GM12865 (cell line): ENCODE results near the gene SMCO3.

Experiments used
- DNase-seq: peaks from one replicate; pipeline ENCODE4 v3.0.0; 2010; ENCODE audit warnings: low read depth
- H3K4me3 ChIP-seq: 2 replicates; pipeline ENCODE4 v1.5.1; 2011; ENCODE audit warnings: mild to moderate bottlenecking, low read depth, low read length, control low read depth
- TF ChIP-seq, protein P1 (sequence below): IDR thresholded peaks from 2 replicates; pipeline ENCODE4 v1.5.1; 2011; ENCODE audit warnings: low read length, control low read depth, low read depth, inconsistent platforms; ENCODE audit not compliant: insufficient read depth; ENCODE audit errors: missing control alignments

Gene SMCO3

GRCh38 chr12:14834509-14834908, 20.5 kb upstream of the SMCO3 start:
- H3K4me3 ChIP-seq: no peak overlapping the region
- DNase-seq: no peak
- TF ChIP-seq, protein P1, sequence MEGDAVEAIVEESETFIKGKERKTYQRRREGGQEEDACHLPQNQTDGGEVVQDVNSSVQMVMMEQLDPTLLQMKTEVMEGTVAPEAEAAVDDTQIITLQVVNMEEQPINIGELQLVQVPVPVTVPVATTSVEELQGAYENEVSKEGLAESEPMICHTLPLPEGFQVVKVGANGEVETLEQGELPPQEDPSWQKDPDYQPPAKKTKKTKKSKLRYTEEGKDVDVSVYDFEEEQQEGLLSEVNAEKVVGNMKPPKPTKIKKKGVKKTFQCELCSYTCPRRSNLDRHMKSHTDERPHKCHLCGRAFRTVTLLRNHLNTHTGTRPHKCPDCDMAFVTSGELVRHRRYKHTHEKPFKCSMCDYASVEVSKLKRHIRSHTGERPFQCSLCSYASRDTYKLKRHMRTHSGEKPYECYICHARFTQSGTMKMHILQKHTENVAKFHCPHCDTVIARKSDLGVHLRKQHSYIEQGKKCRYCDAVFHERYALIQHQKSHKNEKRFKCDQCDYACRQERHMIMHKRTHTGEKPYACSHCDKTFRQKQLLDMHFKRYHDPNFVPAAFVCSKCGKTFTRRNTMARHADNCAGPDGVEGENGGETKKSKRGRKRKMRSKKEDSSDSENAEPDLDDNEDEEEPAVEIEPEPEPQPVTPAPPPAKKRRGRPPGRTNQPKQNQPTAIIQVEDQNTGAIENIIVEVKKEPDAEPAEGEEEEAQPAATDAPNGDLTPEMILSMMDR: no peak

- no peak for DNase-seq
- no peak overlapping the region for H3K4me3 ChIP-seq
- TF ChIP-seq, protein P1: no peak
These were observed 20.0 kb upstream of the SMCO3 start for GRCh38 chr12:14833952-14834351.

GRCh38 chr12:14833336-14833735, 19.4 kb upstream of the SMCO3 start:
- no peak overlapping the region for H3K4me3 ChIP-seq
- TF ChIP-seq, protein P1: no peak
- no peak for DNase-seq

DNA sequence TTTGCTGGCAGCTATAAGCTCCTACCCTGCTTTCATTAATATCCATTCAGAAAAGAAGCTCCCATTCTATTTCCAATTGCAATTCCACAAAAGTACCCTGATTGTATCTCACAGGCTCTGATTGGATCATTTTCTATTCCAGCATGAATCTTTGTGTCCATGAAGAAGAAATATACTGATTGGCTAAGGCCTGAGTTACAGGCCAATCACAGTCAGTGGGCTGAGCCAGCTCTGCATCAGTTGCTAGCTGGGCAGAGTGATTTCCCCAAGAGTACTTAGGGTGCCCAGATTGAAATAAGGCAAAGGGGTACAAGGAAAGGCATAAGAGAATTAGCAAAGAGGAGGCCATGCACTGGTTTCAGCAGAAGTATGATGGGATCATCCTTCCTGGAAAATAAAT, 14.9 kb upstream of the SMCO3 start:
- TF ChIP-seq, protein P1: no peak
- peak; percentile 42 for DNase-seq
- no peak overlapping the region for H3K4me3 ChIP-seq

- TF ChIP-seq, protein P1: no peak
- no peak overlapping the region for H3K4me3 ChIP-seq
- DNase-seq: no peak
These were observed 13.1 kb upstream of the SMCO3 start for GRCh38 chr12:14827043-14827442.

DNA sequence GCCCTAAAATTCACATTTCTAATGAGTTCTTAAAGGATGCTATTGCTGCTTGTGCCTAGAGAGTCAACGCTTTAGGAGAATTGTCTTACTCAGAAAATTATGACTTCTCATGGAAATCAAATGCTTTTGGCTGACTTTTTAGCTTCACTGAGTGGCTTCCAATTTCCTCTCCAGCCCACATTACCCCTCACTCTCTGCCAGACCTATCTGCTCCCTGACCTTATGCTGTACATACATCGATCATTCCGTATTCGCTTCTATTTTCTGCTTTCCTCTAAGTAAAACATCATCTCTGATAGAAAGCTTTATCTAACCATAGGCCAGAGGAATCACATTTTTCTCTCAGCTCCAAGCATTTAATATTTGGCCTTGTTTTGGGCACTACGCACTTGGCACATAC, 12.5 kb upstream of the SMCO3 start:
- no peak for DNase-seq
- TF ChIP-seq, protein P1: no peak

DNA sequence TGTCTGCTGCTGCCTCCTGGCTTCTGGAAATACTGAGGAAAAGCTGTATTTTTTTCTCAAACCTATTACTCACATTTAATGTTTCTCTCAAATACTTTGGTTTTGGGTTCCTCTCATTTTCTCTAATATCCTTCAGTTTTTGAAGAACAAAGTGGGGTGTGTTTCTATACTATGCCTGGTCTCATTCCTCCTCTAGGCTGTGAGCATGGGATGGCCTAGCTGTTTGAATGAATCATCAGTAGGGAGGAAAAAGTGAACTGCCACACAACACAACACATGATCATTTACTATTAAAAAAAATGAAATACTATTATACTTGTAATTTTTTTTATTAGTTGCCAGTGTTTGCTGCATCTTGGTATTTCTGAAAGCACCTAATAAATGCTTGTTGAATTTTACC, 11.3 kb upstream of the SMCO3 start:
- no peak overlapping the region for H3K4me3 ChIP-seq
- no peak for DNase-seq
- TF ChIP-seq, protein P1: no peak

More for the DNA sequence above, 12.5 kb upstream of the SMCO3 start:
- H3K4me3 ChIP-seq: no peak overlapping the region
